PC-9 (cell line): ENCODE results near the gene KLHDC7B. TPM values are rescaled to one million over a fixed set of nuclear protein-coding genes. Genes with fewer than 3 reads are reported as not detected.

Experiments used
- BruUV-seq: library from RNA; stranded (reverse); fragments of 400-500 nt; replicated peaks from 2 replicates; lab custom pipeline; 2021; lab: Mats Ljungman, UMichigan
- CTCF ChIA-PET: fragments of 300-600 bp; sonication (Branson Sonifier 250); formaldehyde crosslinking; loops from one replicate; lab custom pipeline; 2022; ENCODE audit warnings: antibody characterized with exemption; lab: Charles Lee
- POLR2A ChIA-PET: fragments of 300-600 bp; sonication (Branson Sonifier 250); formaldehyde crosslinking; loops from one replicate; lab custom pipeline; 2022; ENCODE audit warnings: antibody characterized with exemption; ENCODE audit not compliant: unreplicated experiment; lab: Charles Lee
- DNase-seq, 2 experiments: peaks; one replicate each; pipeline versions ENCODE4 v3.0.0 to v3.0.0-alpha.2; 2015 to 2022; ENCODE audit warnings: mixed read lengths in 1 of 2
- H2AFZ ChIP-seq: fragments of 200-600 bp; sonication (generic); 2 replicates; pipeline ENCODE4 v1.8.1; 2017; ENCODE audit warnings: antibody characterized with exemption
- H3F3A ChIP-seq: fragments of 200-600 bp; sonication (generic); 2 replicates; pipeline ENCODE4 v1.8.1; 2017; ENCODE audit warnings: antibody characterized with exemption, mild to moderate bottlenecking, low read depth; ENCODE audit not compliant: insufficient read depth
- H3K27ac ChIP-seq: fragments of 200-600 bp; sonication (generic); 2 replicates; pipeline ENCODE4 v1.6.1; 2016; ENCODE audit warnings: mixed run types
- H3K27me3 ChIP-seq: fragments of 200-600 bp; sonication (generic); 2 replicates; pipeline ENCODE4 v1.6.1; 2016; ENCODE audit warnings: low read depth, mixed run types; ENCODE audit not compliant: insufficient read depth
- H3K36me3 ChIP-seq: fragments of 200-600 bp; sonication (generic); 2 replicates; pipeline ENCODE4 v1.6.1; 2016; ENCODE audit warnings: low read depth, mixed run types
- H3K4me1 ChIP-seq: fragments of 200-600 bp; sonication (generic); replicated peaks from 2 replicates; pipeline ENCODE4 v1.6.1; 2016; ENCODE audit warnings: mixed run types; ENCODE audit not compliant: insufficient read depth
- H3K4me2 ChIP-seq: fragments of 200-600 bp; sonication (generic); 2 replicates; pipeline ENCODE4 v1.6.1; 2017; ENCODE audit warnings: mixed run types
- H3K4me3 ChIP-seq: fragments of 200-600 bp; sonication (generic); 2 replicates; pipeline ENCODE4 v1.6.1; 2016; ENCODE audit warnings: mixed run types
- H3K79me2 ChIP-seq: fragments of 200-600 bp; sonication (generic); 2 replicates; pipeline ENCODE4 v1.6.1; 2017; ENCODE audit warnings: low read depth, mixed run types
- H3K9me2 ChIP-seq: fragments of 200-600 bp; sonication (generic); 2 replicates; pipeline ENCODE4 v1.8.1; 2017; ENCODE audit warnings: mild to moderate bottlenecking; ENCODE audit not compliant: insufficient read depth
- H3K9me3 ChIP-seq: fragments of 200-600 bp; sonication (generic); 2 replicates; pipeline ENCODE4 v1.8.1; 2016; ENCODE audit warnings: low read depth; ENCODE audit not compliant: insufficient read depth
- H4K20me1 ChIP-seq: fragments of 200-600 bp; sonication (generic); 2 replicates; pipeline ENCODE4 v1.8.1; 2017; ENCODE audit not compliant: insufficient read depth
- CTCF ChIP-seq: fragments of 200-600 bp; sonication (generic); conservative IDR thresholded peaks from 2 replicates; pipeline ENCODE4 v1.6.1; 2017; ENCODE audit warnings: mixed run types, antibody characterized with exemption, mild to moderate bottlenecking, moderate library complexity
- EZH2 ChIP-seq: fragments of 200-600 bp; sonication (generic); IDR thresholded peaks from 2 replicates; pipeline ENCODE4 v1.8.0; 2017; ENCODE audit warnings: antibody characterized with exemption, low read depth
- intact Hi-C: fragments of 100-400 bp; cut with micrococcal nuclease; formaldehyde crosslinking; loops from one replicate; pipeline ENCODE4 v1.10.0; 2022; ENCODE audit not compliant: unreplicated experiment
- total RNA-seq: library from RNA; stranded (reverse); gene quantifications from 2 replicates; pipeline ENCODE4 v1.2.3, GENCODE V29; 2021

Gene KLHDC7B
- total RNA-seq, 1 experiment from 2014 or later: 0.72 TPM

GRCh38 chr22:50597097-50597496 lies 51.4 kb downstream of the KLHDC7B start:
- H3K4me2 ChIP-seq: no peak overlapping the region
- H3K9me3 ChIP-seq: no peaks in the 10 kb centered on the region
- H3K79me2 ChIP-seq: no peaks in the 10 kb centered on the region
- no peak overlapping the region for H2AFZ ChIP-seq
- H3K4me3 ChIP-seq: no peak overlapping the region
- no peaks in the 10 kb centered on the region for H3K4me1 ChIP-seq
- intact Hi-C loops: no loop called here
- H3K27ac ChIP-seq: no peak overlapping the region
- CTCF ChIA-PET: interaction anchor here (0.6 kb wide), 1 partner anchor 106 kb away, joined by 3 read pairs; no protein-coding TSS in a partner anchor
- POLR2A ChIA-PET: interaction anchor here (0.5 kb wide), 1 partner anchor 89 kb away, joined by 5 read pairs; the partner anchor contains the start of gene NCAPH2
- H4K20me1 ChIP-seq: no peaks in the 10 kb centered on the region
- H3K9me2 ChIP-seq: no peaks in the 10 kb centered on the region
- BruUV-seq: no TSS peak
- H3F3A ChIP-seq: peaks cover 7% of the 10 kb centered on the region; the same call in 1 of the 2 replicates
- no peak for TF ChIP-seq EZH2
- no peak for TF ChIP-seq CTCF
- H3K27me3 ChIP-seq: peaks cover 21% of the 10 kb centered on the region
- no peak for DNase-seq
- no peaks in the 10 kb centered on the region for H3K36me3 ChIP-seq

- Histone ChIP-seq H3K27ac (no peak overlapping the region), H3K4me2 (peak overlapping the region; percentile 44), H3K27me3 (peaks cover 39% of the 10 kb centered on the region), H4K20me1 (no peaks in the 10 kb centered on the region), H3K9me3 (no peaks in the 10 kb centered on the region), H3K36me3 (no peaks in the 10 kb centered on the region), H2AFZ (no peak overlapping the region), H3K79me2 (no peaks in the 10 kb centered on the region), H3K9me2 (no peaks in the 10 kb centered on the region), H3K4me1 (no peaks in the 10 kb centered on the region), H3K4me3 (no peak overlapping the region), H3F3A (peaks cover 17% of the 10 kb centered on the region; the same call in 1 of the 2 replicates)
- BruUV-seq: no TSS peak
- peak in 1 of 2 experiments; percentile 61 for DNase-seq
- intact Hi-C loops: no loop called here
- ChIA-PET CTCF (interaction anchor here (0.7 kb wide), 1 partner anchor 66 kb away, joined by 3 read pairs; no protein-coding TSS in a partner anchor), POLR2A (no interaction called here)
- no peak for TF ChIP-seq CTCF
- TF ChIP-seq EZH2: peak; percentile 83; the same call in 1 of the 2 replicates
Measured at GRCh38 chr22:50599816-50600455, 54.2 kb downstream of the KLHDC7B start.

- Histone ChIP-seq H3K4me2 (peak within 1 kb of the TSS; percentile 44), H3K36me3 (no peaks in the 10 kb centered on the region), H4K20me1 (no peaks in the 10 kb centered on the region; the same call in 1 of the 2 replicates), H2AFZ (no peak within 1 kb of the TSS), H3K79me2 (no peaks in the 10 kb centered on the region), H3K9me3 (no peaks in the 10 kb centered on the region), H3F3A (peaks cover 17% of the 10 kb centered on the region; the same call in 1 of the 2 replicates), H3K4me1 (no peaks in the 10 kb centered on the region), H3K9me2 (no peaks in the 10 kb centered on the region), H3K27me3 (peaks cover 45% of the 10 kb centered on the region), H3K4me3 (no peak within 1 kb of the TSS), H3K27ac (no peak within 1 kb of the TSS)
- no peak for DNase-seq
- ChIA-PET POLR2A (no interaction called here), CTCF (no interaction called here)
- BruUV-seq: no TSS peak
- intact Hi-C loops: no loop called here
- TF ChIP-seq EZH2 (no peak), CTCF (no peak)
Measured at GRCh38 chr22:50600538-50600937, 54.8 kb downstream of the KLHDC7B start, which contains the start of gene MAPK8IP2. MAPK8IP2 (plus strand) TSS chr22:50600793; CDS start chr22:50600819, 26 bp downstream.

Other genes starting within 250 kb of the KLHDC7B start
- gene PLXNB2, start 238.3 kb upstream of the KLHDC7B start, total RNA-seq: 250 and 260 TPM in 2 replicates
- 12.1 and 14.3 TPM in 2 replicates for gene DENND6B, start 218.9 kb upstream of the KLHDC7B start, total RNA-seq
- gene PPP6R2, start 202.6 kb upstream of the KLHDC7B start, total RNA-seq: 49.2 and 51.2 TPM in 2 replicates
- gene SBF1, start 70.9 kb upstream of the KLHDC7B start, total RNA-seq: 85.2 and 104 TPM in 2 replicates
- 7.2 and 10.5 TPM in 2 replicates for gene ADM2, start 64.4 kb upstream of the KLHDC7B start, total RNA-seq
- 1.4 and 1.5 TPM in 2 replicates for gene MIOX, start 59.0 kb upstream of the KLHDC7B start, total RNA-seq
- 37.3 and 52.2 TPM in 2 replicates for gene LMF2, start 38.2 kb upstream of the KLHDC7B start, total RNA-seq
- 58.8 and 62.9 TPM in 2 replicates for gene NCAPH2, start 37.7 kb upstream of the KLHDC7B start, total RNA-seq
- 3.0 and 6.1 TPM in 2 replicates for gene SCO2, start 20.3 kb upstream of the KLHDC7B start, total RNA-seq
- 5.9 and 16.5 TPM in 2 replicates for gene TYMP, start 15.9 kb upstream of the KLHDC7B start, total RNA-seq
- gene SYCE3, start 17.0 kb downstream of the KLHDC7B start, total RNA-seq: not detected in 2 replicates
- 66.2 and 72.2 TPM in 2 replicates for gene CPT1B, start 32.5 kb downstream of the KLHDC7B start, total RNA-seq
- gene CHKB, start 37.0 kb downstream of the KLHDC7B start, total RNA-seq: 60.0 and 70.4 TPM in 2 replicates
- 0.79 and 0.88 TPM in 2 replicates for gene MAPK8IP2, start 54.9 kb downstream of the KLHDC7B start, total RNA-seq
- gene ARSA, start 82.3 kb downstream of the KLHDC7B start, total RNA-seq: 16.6 and 23.7 TPM in 2 replicates
- 5.8 and 7.6 TPM in 2 replicates for gene SHANK3, start 126.9 kb downstream of the KLHDC7B start, total RNA-seq
- 0.28 TPM in 1 of 2 replicates, not detected in the other for gene ACR, start 192.3 kb downstream of the KLHDC7B start, total RNA-seq
- 44.0 and 48.4 TPM in 2 replicates for gene RABL2B, start 237.7 kb downstream of the KLHDC7B start, total RNA-seq